A549 (cell line): ENCODE data around the gene DHTKD1. TPM values are rescaled to one million over a fixed set of nuclear protein-coding genes. Genes with fewer than 3 reads are reported as not detected.
"Not testable (repeated sequence)": the region's sequence is repeated elsewhere in the genome, so short reads cannot be mapped to it uniquely, and the experiment has no call there.

Experiments used
- ATAC-seq, 2 experiments: fragments of 200-7000 bp in 1 of 2; fragments of >200 bp in 1 of 2; cut with Nextera tagmentation in 1 of 2; cut with Tn5 transposase in 1 of 2; 3 replicates each; pipeline versions ENCODE4 v1.8.0 to v1.9.1; 2018 to 2020; ENCODE audit warnings: mild to moderate bottlenecking in 1 of 2, moderate library complexity in 1 of 2
- CTCF ChIA-PET: fragments of 300-600 bp; sonication (Branson Sonifier 250); formaldehyde crosslinking; extraction: SDS; loops from one replicate; lab custom pipeline; 2021; ENCODE audit warnings: antibody characterized with exemption, inconsistent platforms; lab: Yijun Ruan, JAX
- POLR2A ChIA-PET: fragments of 350-600 bp; formaldehyde crosslinking; extraction: SDS; loops from one replicate; lab custom pipeline; 2021; ENCODE audit warnings: antibody characterized with exemption, inconsistent platforms; lab: Yijun Ruan, JAX
- DNase-seq, 2 experiments: peaks; one replicate each; pipeline versions ENCODE4 v3.0.0 to v3.0.0-alpha.2; 2011 to 2016; ENCODE audit warnings: low read depth in 1 of 2, low spot score in 1 of 2
- FAIRE-seq: peaks from 2 replicates; lab custom pipeline; 2011; peaks lifted over from hg19 to GRCh38; lab: Jason Lieb, UNC
- H3K27ac ChIP-seq, 2 experiments: fragments of >200 bp; sonication (Bioruptor Twin); formaldehyde crosslinking; 3 replicates each; pipeline ENCODE4 v1.5.1; 2016 to 2017
- H3K4me1 ChIP-seq: fragments of >200 bp; sonication (Bioruptor Twin); formaldehyde crosslinking; 3 replicates; pipeline ENCODE4 v1.6.1; 2016
- H3K4me2 ChIP-seq: fragments of >200 bp; sonication (Bioruptor Twin); formaldehyde crosslinking; 3 replicates; pipeline ENCODE4 v1.6.1; 2016
- H3K4me3 ChIP-seq: fragments of >200 bp; sonication (Bioruptor Twin); formaldehyde crosslinking; 3 replicates; pipeline ENCODE4 v1.5.1; 2016
- H3K9me3 ChIP-seq: fragments of >200 bp; sonication (Bioruptor Twin); formaldehyde crosslinking; 3 replicates; pipeline ENCODE4 v1.6.1; 2016
- CHD4 ChIP-seq: fragments of 200-600 bp; sonication (generic); IDR thresholded peaks from 2 replicates; pipeline ENCODE4 v1.6.1; 2016; ENCODE audit warnings: antibody characterized with exemption, mild to moderate bottlenecking, borderline replicate concordance
- ELK1 ChIP-seq: fragments of 150-350 bp; IDR thresholded peaks from 2 replicates; pipeline ENCODE4 v1.6.1; 2014; ENCODE audit warnings: low read depth, mild to moderate bottlenecking, low read length
- ESRRA ChIP-seq: fragments of 150-350 bp; IDR thresholded peaks from 2 replicates; pipeline ENCODE4 v1.6.1; 2014; ENCODE audit warnings: mild to moderate bottlenecking, low read length, borderline replicate concordance
- HOXB5 ChIP-seq: fragments of 250-450 bp; sonication (Bioruptor Pico); IDR thresholded peaks from 2 replicates; pipeline ENCODE4 v1.5.0; 2020; ENCODE audit warnings: mild to moderate bottlenecking, moderate library complexity
- MYC ChIP-seq: IDR thresholded peaks from 2 replicates; pipeline ENCODE4 v1.6.1; 2012; ENCODE audit warnings: mild to moderate bottlenecking, inconsistent platforms, low read length, improper control_type of control experiment, borderline replicate concordance
- RFX5 ChIP-seq: fragments of 450-650 bp; IDR thresholded peaks from 2 replicates; pipeline ENCODE4 v1.7.1; 2014; ENCODE audit warnings: antibody characterized with exemption, mild to moderate bottlenecking, moderate library complexity
- ZC3H11A ChIP-seq: fragments of 450-650 bp; IDR thresholded peaks from 2 replicates; pipeline ENCODE4 v1.6.1; 2014; ENCODE audit warnings: antibody characterized with exemption, mild to moderate bottlenecking
- ZNF302 ChIP-seq: fragments of 250-450 bp; sonication (Bioruptor Pico); IDR thresholded peaks from 2 replicates; pipeline ENCODE4 v1.9.0; 2021; ENCODE audit warnings: inconsistent platforms, mild to moderate bottlenecking, moderate library complexity
- WGBS: methylation state at CpG from one replicate; pipeline ENCODE4 v1.1.6; 2017; ENCODE audit errors: missing lambda C conversion rate; 5-methylcytosine and 5-hydroxymethylcytosine counted together
- polyA plus RNA-seq, 4 experiments: library from polyadenylated mRNA; depleted of rRNA in 3 of 4; stranded (reverse); fragments of >200 nt; fragmentation: RNase III in 1 of 4; extraction: RNeasy Plus Mini Kit Qiagen cat#74134 plus additional on column Dnase treatment in 1 of 4; gene quantifications; 2 replicates in 3 of 4; 3 replicates in 1 of 4; pipeline ENCODE4 v1.2.3, GENCODE V29; 2011 to 2017
- small RNA-seq, 6 experiments: library from RNA; depleted of rRNA; stranded (forward); fragments of <200 nt; gene quantifications; one replicate each; pipeline ENCODE3, GENCODE V24; 2012
- TF ChIP-seq, protein P1 (sequence below): fragments of >200 bp; sonication (Bioruptor Twin); formaldehyde crosslinking; IDR thresholded peaks from 3 replicates; pipeline ENCODE4 v1.6.1; 2016
- TF ChIP-seq, protein P2 (sequence below): fragments of >200 bp; sonication (Bioruptor Twin); formaldehyde crosslinking; IDR thresholded peaks from 2 replicates; pipeline ENCODE4 v1.6.1; 2016
- TF ChIP-seq, protein P3 (sequence below): IDR thresholded peaks from 2 replicates; pipeline ENCODE4 v1.6.1; 2012

Gene DHTKD1
- polyA plus RNA-seq, 2 of the 4 experiments (the other 2 are of a cell fraction) = 11.9 to 23.0 TPM

DNA sequence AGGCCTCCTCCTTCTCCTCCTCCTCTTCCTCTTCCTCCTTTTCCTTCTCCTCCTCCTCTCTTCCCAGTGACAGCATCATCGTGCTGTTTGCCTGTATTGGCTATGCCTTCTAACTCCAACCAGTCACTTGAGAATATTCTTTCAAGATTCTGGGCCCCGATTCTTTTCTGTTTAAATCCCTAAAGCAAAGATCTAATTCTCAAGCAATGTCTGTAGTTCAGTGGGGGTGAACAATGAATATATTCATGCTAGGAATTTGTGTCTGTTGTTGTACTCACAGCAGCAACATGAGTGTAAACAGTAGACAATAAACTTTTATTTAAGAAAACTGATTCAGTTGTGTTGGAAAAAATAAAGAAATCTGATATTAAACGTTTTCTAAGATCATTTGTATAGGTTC, 96.3 kb downstream of the DHTKD1 start (continued):
- TF ChIP-seq ELK1 = no peak

GRCh38 chr10:12165999-12166775, 97.4 kb downstream of the DHTKD1 start:
- POLR2A ChIA-PET = no interaction called here
- DNase-seq (no peak), ATAC-seq (no peak), FAIRE-seq (no peak)
- CTCF ChIA-PET = interaction anchor here (0.9 to 1.3 kb wide), 2 partner anchors 10 to 48 kb away, joined by 3 read pairs; no protein-coding TSS in a partner anchor
- Histone ChIP-seq H3K9me3 (no peaks in the 10 kb centered on the region), H3K27ac (no peak overlapping the region), H3K4me1 (no peaks in the 10 kb centered on the region), H3K4me3 (no peak overlapping the region), H3K4me2 (no peak overlapping the region)
- 92% methylated on average over 6 of the region's 6 CpGs for WGBS
- TF ChIP-seq HOXB5 (no peak), MYC (no peak), CHD4 (no peak), ZNF302 (CRISPR knock-in tag) (no peak), ESRRA (no peak), RFX5 (no peak)
- TF ChIP-seq, protein P1, sequence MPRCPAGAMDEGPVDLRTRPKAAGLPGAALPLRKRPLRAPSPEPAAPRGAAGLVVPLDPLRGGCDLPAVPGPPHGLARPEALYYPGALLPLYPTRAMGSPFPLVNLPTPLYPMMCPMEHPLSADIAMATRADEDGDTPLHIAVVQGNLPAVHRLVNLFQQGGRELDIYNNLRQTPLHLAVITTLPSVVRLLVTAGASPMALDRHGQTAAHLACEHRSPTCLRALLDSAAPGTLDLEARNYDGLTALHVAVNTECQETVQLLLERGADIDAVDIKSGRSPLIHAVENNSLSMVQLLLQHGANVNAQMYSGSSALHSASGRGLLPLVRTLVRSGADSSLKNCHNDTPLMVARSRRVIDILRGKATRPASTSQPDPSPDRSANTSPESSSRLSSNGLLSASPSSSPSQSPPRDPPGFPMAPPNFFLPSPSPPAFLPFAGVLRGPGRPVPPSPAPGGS = no peak
- TF ChIP-seq, protein P2, sequence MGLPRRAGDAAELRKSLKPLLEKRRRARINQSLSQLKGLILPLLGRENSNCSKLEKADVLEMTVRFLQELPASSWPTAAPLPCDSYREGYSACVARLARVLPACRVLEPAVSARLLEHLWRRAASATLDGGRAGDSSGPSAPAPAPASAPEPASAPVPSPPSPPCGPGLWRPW = no peak
- TF ChIP-seq, protein P3, sequence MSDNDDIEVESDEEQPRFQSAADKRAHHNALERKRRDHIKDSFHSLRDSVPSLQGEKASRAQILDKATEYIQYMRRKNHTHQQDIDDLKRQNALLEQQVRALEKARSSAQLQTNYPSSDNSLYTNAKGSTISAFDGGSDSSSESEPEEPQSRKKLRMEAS = no peak

- H3K4me1 ChIP-seq, H3K4me3 ChIP-seq, POLR2A ChIA-PET, H3K4me2 ChIP-seq, H3K27ac ChIP-seq, DNase-seq, H3K9me3 ChIP-seq: not testable (repeated sequence)
- 94% methylated on average over 6 of the region's 6 CpGs for WGBS
- peak; percentile 74 for TF ChIP-seq ZC3H11A
- TF ChIP-seq, all 56 proteins: peak for 1; not testable (repeated sequence) for 55
- not testable (repeated sequence) for ATAC-seq, FAIRE-seq
- CTCF ChIA-PET = interaction anchor here (0.6 to 1.4 kb wide), 2 partner anchors 24 to 748 kb away, joined by 3 read pairs; partner anchors contain the start of genes CDC123 and NUDT5
Measured at GRCh38 chr10:12171512-12171911, 102.8 kb downstream of the DHTKD1 start.

Small RNA genes lying within 50 kb of the gene (small RNA-seq; reads per million reads assigned to genes)
- 0 reads per million in 6 experiments for gene MIR548AK
- gene RNU6-88P = 0 to 3.1 (median 0) reads per million in 6 experiments

Other genes starting within 250 kb of the DHTKD1 start
- 8.9 and 10.1 TPM in 2 replicates for gene PROSER2, start 245.6 kb upstream of the DHTKD1 start, polyA plus RNA-seq (2011; rRNA removed)
- 14.2 to 15.2 TPM (median 14.4 TPM) in 3 replicates for gene PROSER2, start 245.6 kb upstream of the DHTKD1 start, polyA plus RNA-seq (2017; fragmentation: RNase III; extraction: RNeasy Plus Mini Kit Qiagen cat#74134 plus additional on column Dnase treatment)
- gene UPF2, start 26.1 kb upstream of the DHTKD1 start, polyA plus RNA-seq (2011; rRNA removed) = 17.0 and 21.6 TPM in 2 replicates
- gene UPF2, start 26.1 kb upstream of the DHTKD1 start, polyA plus RNA-seq (2017; fragmentation: RNase III; extraction: RNeasy Plus Mini Kit Qiagen cat#74134 plus additional on column Dnase treatment) = 16.5 to 18.5 TPM (median 17.3 TPM) in 3 replicates
- gene SEC61A2, start 60.7 kb downstream of the DHTKD1 start, polyA plus RNA-seq (2011; rRNA removed) = 17.8 and 23.2 TPM in 2 replicates
- 16.5 to 17.5 TPM (median 17.3 TPM) in 3 replicates for gene SEC61A2, start 60.7 kb downstream of the DHTKD1 start, polyA plus RNA-seq (2017; fragmentation: RNase III; extraction: RNeasy Plus Mini Kit Qiagen cat#74134 plus additional on column Dnase treatment)
- 146 and 158 TPM in 2 replicates for gene NUDT5, start 126.9 kb downstream of the DHTKD1 start, polyA plus RNA-seq (2011; rRNA removed)
- 190 to 213 TPM (median 191 TPM) in 3 replicates for gene NUDT5, start 126.9 kb downstream of the DHTKD1 start, polyA plus RNA-seq (2017; fragmentation: RNase III; extraction: RNeasy Plus Mini Kit Qiagen cat#74134 plus additional on column Dnase treatment)
- 164 and 193 TPM in 2 replicates for gene CDC123, start 127.2 kb downstream of the DHTKD1 start, polyA plus RNA-seq (2011; rRNA removed)
- gene CDC123, start 127.2 kb downstream of the DHTKD1 start, polyA plus RNA-seq (2017; fragmentation: RNase III; extraction: RNeasy Plus Mini Kit Qiagen cat#74134 plus additional on column Dnase treatment) = 192 to 196 TPM (median 195 TPM) in 3 replicates